ENCODE data around the gene DLGAP4. TPM values are rescaled to one million over a fixed set of nuclear protein-coding genes. Genes with fewer than 3 reads are reported as not detected.
"Not testable (repeated sequence)": the region's sequence is repeated elsewhere in the genome, so short reads cannot be mapped to it uniquely, and the experiment has no call there.

DLGAP4 gene
- polyA plus RNA-seq, 4 donors = 45.2 to 78.3 (median 64.8) TPM

- no peak for DNase-seq (ENCODE audit: low read depth in 4 of 4, low spot score in 2 of 4)
These were observed 241.3 kb downstream of the DLGAP4 start for GRCh38 chr20:36547186-36548005.

- no peak for DNase-seq (ENCODE audit: low read depth in 4 of 4, low spot score in 2 of 4)
These were observed 241.8 kb downstream of the DLGAP4 start for GRCh38 chr20:36548006-36548315.

GRCh38 chr20:36548704-36549627, 242.8 kb downstream of the DLGAP4 start:
- no peak for DNase-seq (ENCODE audit: low read depth in 4 of 4, low spot score in 2 of 4)

GRCh38 chr20:36549628-36549941, 243.4 kb downstream of the DLGAP4 start:
- DNase-seq (ENCODE audit: low read depth in 4 of 4, low spot score in 2 of 4) = no peak

GRCh38 chr20:36549942-36550789, 244.0 kb downstream of the DLGAP4 start:
- no peak for DNase-seq (ENCODE audit: low read depth in 4 of 4, low spot score in 2 of 4)

GRCh38 chr20:36550790-36551299, 244.7 kb downstream of the DLGAP4 start:
- no peak for DNase-seq (ENCODE audit: low read depth in 4 of 4, low spot score in 2 of 4)

GRCh38 chr20:36555248-36555647, 249.1 kb downstream of the DLGAP4 start:
- DNase-seq (ENCODE audit: low read depth in 4 of 4, low spot score in 2 of 4) = no peak

GRCh38 chr20:36562724-36563123, 256.6 kb downstream of the DLGAP4 start:
- DNase-seq (ENCODE audit: low read depth in 4 of 4, low spot score in 2 of 4) = no peak

GRCh38 chr20:36563374-36563773, 257.2 kb downstream of the DLGAP4 start:
- DNase-seq (ENCODE audit: low read depth in 4 of 4, low spot score in 2 of 4) = no peak

GRCh38 chr20:36564078-36564725, 258.1 kb downstream of the DLGAP4 start:
- DNase-seq (ENCODE audit: low read depth in 4 of 4, low spot score in 2 of 4) = not testable (repeated sequence)

- not testable (repeated sequence) for DNase-seq (ENCODE audit: low read depth in 4 of 4, low spot score in 2 of 4)
These were observed 258.6 kb downstream of the DLGAP4 start for GRCh38 chr20:36564726-36565121.

GRCh38 chr20:36565520-36565919, 259.4 kb downstream of the DLGAP4 start:
- no peak for DNase-seq (ENCODE audit: low read depth in 4 of 4, low spot score in 2 of 4)

- DNase-seq (ENCODE audit: low read depth in 4 of 4, low spot score in 2 of 4) = no peak
These were observed 263.8 kb downstream of the DLGAP4 start for GRCh38 chr20:36569847-36570429.

- DNase-seq (ENCODE audit: low read depth in 4 of 4, low spot score in 2 of 4) = peak; percentile 39 to 60 (median 42)
These were observed 265.7 kb downstream of the DLGAP4 start for GRCh38 chr20:36571564-36572504.

- DNase-seq (ENCODE audit: low read depth in 4 of 4, low spot score in 2 of 4) = peak in 1 of 4 donors; percentile 27
These were observed 266.6 kb downstream of the DLGAP4 start for GRCh38 chr20:36572701-36573102.

GRCh38 chr20:36573103-36573797, 267.1 kb downstream of the DLGAP4 start, which contains the start of gene TGIF2:
TGIF2 (plus strand) TSS chr20:36573597; CDS start chr20:36578775, 5,178 bp downstream.
- DNase-seq (ENCODE audit: low read depth in 4 of 4, low spot score in 2 of 4) = peak; percentile 56 to 91 (median 84)

- DNase-seq (ENCODE audit: low read depth in 4 of 4, low spot score in 2 of 4) = peak in 2 of 4 donors; percentile 21 to 23
These were observed 267.7 kb downstream of the DLGAP4 start for GRCh38 chr20:36573798-36574365.

Data from left renal cortex interstitium (tissue), 4 donors.